ENCODE results near the gene DGKG. TPM values are rescaled to one million over a fixed set of nuclear protein-coding genes. Genes with fewer than 3 reads are reported as not detected.

DGKG gene
- total RNA-seq, 1 donor from 2014 or later, result 0.54 TPM

- no peak for TF ChIP-seq CTCF (IDR thresholded peaks at IDR 0.05; ENCODE audit: unreplicated experiment)
- Mint-ChIP-seq H3K4me1 (ENCODE audit: unreplicated experiment) (peaks cover 29% of the 10 kb centered on the region), H3K27me3 (ENCODE audit: unreplicated experiment) (peaks cover 3% of the 10 kb centered on the region), H3K9me3 (ENCODE audit: unreplicated experiment) (no peaks in the 10 kb centered on the region), H3K4me3 (ENCODE audit: unreplicated experiment) (no peak overlapping the region), H3K36me3 (ENCODE audit: low read depth, unreplicated experiment) (no peaks in the 10 kb centered on the region), H3K27ac (ENCODE audit: unreplicated experiment) (no peak overlapping the region)
- no peak for DNase-seq (ENCODE audit: low spot score)
These were observed 78.2 kb downstream of the DGKG start for GRCh38 chr3:186283651-186284348.

- H3K9me3 Mint-ChIP-seq (ENCODE audit: unreplicated experiment), result no peaks in the 10 kb centered on the region
- no peak overlapping the region for H3K4me3 Mint-ChIP-seq (ENCODE audit: unreplicated experiment)
- no peak for DNase-seq (ENCODE audit: low spot score)
- H3K27ac Mint-ChIP-seq (ENCODE audit: unreplicated experiment), result no peak overlapping the region
- H3K4me1 Mint-ChIP-seq (ENCODE audit: unreplicated experiment), result peaks cover 29% of the 10 kb centered on the region
- no peaks in the 10 kb centered on the region for H3K36me3 Mint-ChIP-seq (ENCODE audit: low read depth, unreplicated experiment)
- TF ChIP-seq CTCF (IDR thresholded peaks at IDR 0.05; ENCODE audit: unreplicated experiment), result no peak
- H3K27me3 Mint-ChIP-seq (ENCODE audit: unreplicated experiment), result peaks cover 3% of the 10 kb centered on the region
These were observed 78.9 kb downstream of the DGKG start for GRCh38 chr3:186283096-186283495.

GRCh38 chr3:186281176-186281575, 80.9 kb downstream of the DGKG start:
- peaks cover 3% of the 10 kb centered on the region for H3K27me3 Mint-ChIP-seq (ENCODE audit: unreplicated experiment)
- no peak overlapping the region for H3K27ac Mint-ChIP-seq (ENCODE audit: unreplicated experiment)
- DNase-seq (ENCODE audit: low spot score), result no peak
- no peaks in the 10 kb centered on the region for H3K36me3 Mint-ChIP-seq (ENCODE audit: low read depth, unreplicated experiment)
- no peaks in the 10 kb centered on the region for H3K9me3 Mint-ChIP-seq (ENCODE audit: unreplicated experiment)
- no peak for TF ChIP-seq CTCF (IDR thresholded peaks at IDR 0.05; ENCODE audit: unreplicated experiment)
- no peak overlapping the region for H3K4me3 Mint-ChIP-seq (ENCODE audit: unreplicated experiment)
- H3K4me1 Mint-ChIP-seq (ENCODE audit: unreplicated experiment), result peaks cover 29% of the 10 kb centered on the region

GRCh38 chr3:186280737-186281136, 81.3 kb downstream of the DGKG start:
- Mint-ChIP-seq H3K4me1 (ENCODE audit: unreplicated experiment) (peaks cover 27% of the 10 kb centered on the region), H3K4me3 (ENCODE audit: unreplicated experiment) (no peak overlapping the region), H3K9me3 (ENCODE audit: unreplicated experiment) (no peaks in the 10 kb centered on the region), H3K36me3 (ENCODE audit: low read depth, unreplicated experiment) (no peaks in the 10 kb centered on the region), H3K27me3 (ENCODE audit: unreplicated experiment) (peaks cover 3% of the 10 kb centered on the region), H3K27ac (ENCODE audit: unreplicated experiment) (no peak overlapping the region)
- DNase-seq (ENCODE audit: low spot score), result no peak
- no peak for TF ChIP-seq CTCF (IDR thresholded peaks at IDR 0.05; ENCODE audit: unreplicated experiment)

- Mint-ChIP-seq H3K4me3 (ENCODE audit: unreplicated experiment) (no peak overlapping the region), H3K27me3 (ENCODE audit: unreplicated experiment) (peaks cover 3% of the 10 kb centered on the region), H3K36me3 (ENCODE audit: low read depth, unreplicated experiment) (no peaks in the 10 kb centered on the region), H3K4me1 (ENCODE audit: unreplicated experiment) (peaks cover 10% of the 10 kb centered on the region), H3K9me3 (ENCODE audit: unreplicated experiment) (no peaks in the 10 kb centered on the region), H3K27ac (ENCODE audit: unreplicated experiment) (no peak overlapping the region)
- TF ChIP-seq CTCF (IDR thresholded peaks at IDR 0.05; ENCODE audit: unreplicated experiment), result no peak
- DNase-seq (ENCODE audit: low spot score), result peak; percentile 23
These were observed 84.6 kb downstream of the DGKG start for GRCh38 chr3:186277268-186277909.

Data from endothelial cell (in vitro differentiated cells).